ENCODE measurements around the gene MRS2. TPM values are rescaled to one million over a fixed set of nuclear protein-coding genes. Genes with fewer than 3 reads are reported as not detected.
"Not testable (repeated sequence)": the region's sequence is repeated elsewhere in the genome, so short reads cannot be mapped to it uniquely, and the experiment has no call there.

The MRS2 gene
- total RNA-seq, 1 experiment from 2014 or later, result 23.0 TPM

DNA sequence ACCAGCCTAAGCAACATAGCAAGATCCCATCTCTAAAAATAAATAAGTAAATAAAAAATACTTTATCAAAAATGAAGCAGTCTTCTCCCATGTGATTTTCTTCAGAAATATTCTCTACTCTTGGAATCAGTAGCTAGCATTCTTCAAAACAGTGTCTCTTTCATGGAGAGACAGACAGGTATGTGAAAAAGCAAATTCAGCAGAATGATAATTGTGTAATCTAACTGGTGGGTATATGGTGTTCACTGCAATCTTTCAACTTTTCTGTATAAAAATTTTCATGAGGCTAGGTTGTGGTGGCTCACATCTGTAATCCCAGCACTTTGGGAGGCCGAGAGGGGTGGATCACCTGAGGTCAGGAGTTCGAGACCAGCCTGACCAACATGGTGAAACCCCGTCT lies 7.9 kb downstream of the MRS2 start:
- ChIA-PET POLR2A (no interaction called here), CTCF (interaction anchor here (0.7 kb wide), 1 partner anchor 134 kb away, joined by 4 read pairs; no protein-coding TSS in a partner anchor)
- Mint-ChIP-seq H3K36me3 (ENCODE audit: insufficient read depth, unreplicated experiment) (peaks cover 60% of the 10 kb centered on the region), H3K27ac (ENCODE audit: low read depth, unreplicated experiment) (no peak overlapping the region), H3K27me3 (ENCODE audit: insufficient read depth, unreplicated experiment) (no peaks in the 10 kb centered on the region), H3K9me3 (ENCODE audit: unreplicated experiment) (no peaks in the 10 kb centered on the region), H3K4me3 (ENCODE audit: unreplicated experiment) (no peak overlapping the region), H3K4me1 (ENCODE audit: insufficient read depth, unreplicated experiment) (no peaks in the 10 kb centered on the region)
- intact Hi-C loops (cut with micrococcal nuclease), result no loop called here
- no peak for DNase-seq (ENCODE audit: unreplicated experiment)
- TF ChIP-seq CTCF (IDR thresholded peaks at IDR 0.05; ENCODE audit: unreplicated experiment), result no peak
- no TSS peak for BruUV-seq (replicated peaks)

GRCh38 chr6:24412294-24412693 lies 9.6 kb downstream of the MRS2 start:
- H3K27me3 Mint-ChIP-seq (ENCODE audit: insufficient read depth, unreplicated experiment), result no peaks in the 10 kb centered on the region
- CTCF ChIA-PET, result interaction anchor here (0.6 to 0.7 kb wide), 2 partner anchors 23 to 297 kb away, joined by 3 to 5 read pairs; no protein-coding TSS in a partner anchor
- H3K9me3 Mint-ChIP-seq (ENCODE audit: unreplicated experiment), result no peaks in the 10 kb centered on the region
- peaks cover 61% of the 10 kb centered on the region for H3K36me3 Mint-ChIP-seq (ENCODE audit: insufficient read depth, unreplicated experiment)
- no TSS peak for BruUV-seq (replicated peaks)
- no peak overlapping the region for H3K27ac Mint-ChIP-seq (ENCODE audit: low read depth, unreplicated experiment)
- H3K4me3 Mint-ChIP-seq (ENCODE audit: unreplicated experiment), result no peak overlapping the region
- H3K4me1 Mint-ChIP-seq (ENCODE audit: insufficient read depth, unreplicated experiment), result no peaks in the 10 kb centered on the region
- DNase-seq (ENCODE audit: unreplicated experiment), result no peak
- intact Hi-C loops (cut with micrococcal nuclease), result no loop called here
- TF ChIP-seq CTCF (IDR thresholded peaks at IDR 0.05; ENCODE audit: unreplicated experiment), result no peak
- POLR2A ChIA-PET, result interaction anchor here (0.7 kb wide), 1 partner anchor 82 kb away, joined by 4 read pairs; no protein-coding TSS in a partner anchor

DNA sequence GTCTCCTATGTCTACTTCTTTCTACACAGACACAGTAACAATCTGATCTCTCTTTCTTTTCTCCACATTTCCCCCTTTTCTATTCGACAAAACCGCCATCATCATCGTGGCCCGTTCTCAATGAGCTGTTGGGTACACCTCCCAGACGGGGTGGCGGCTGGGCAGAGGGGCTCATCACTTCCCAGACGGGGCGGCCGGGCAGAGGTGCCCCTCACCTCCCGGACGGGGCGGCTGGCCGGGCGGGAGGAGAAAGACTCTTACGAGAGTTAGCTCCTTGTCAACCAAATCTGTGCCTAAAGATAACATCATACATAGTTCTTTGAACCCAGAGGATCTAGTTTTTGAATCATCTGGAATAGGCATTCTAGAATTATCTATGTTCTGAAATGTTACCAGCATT lies 11.8 kb downstream of the MRS2 start:
- H3K4me1 Mint-ChIP-seq (ENCODE audit: insufficient read depth, unreplicated experiment); H3K4me3 Mint-ChIP-seq (ENCODE audit: unreplicated experiment); H3K27ac Mint-ChIP-seq (ENCODE audit: low read depth, unreplicated experiment); DNase-seq (ENCODE audit: unreplicated experiment); BruUV-seq (replicated peaks); intact Hi-C loops (cut with micrococcal nuclease); POLR2A ChIA-PET; H3K27me3 Mint-ChIP-seq (ENCODE audit: insufficient read depth, unreplicated experiment); H3K9me3 Mint-ChIP-seq (ENCODE audit: unreplicated experiment): not testable (repeated sequence)
- CTCF ChIA-PET, result interaction anchor here (0.7 kb wide), 1 partner anchor 131 kb away, joined by 3 read pairs; no protein-coding TSS in a partner anchor
- H3K36me3 Mint-ChIP-seq (ENCODE audit: insufficient read depth, unreplicated experiment), result peaks cover 71% of the 10 kb centered on the region

GRCh38 chr6:24415753-24416152 lies 13.0 kb downstream of the MRS2 start:
- CTCF ChIA-PET, result interaction anchor here (0.6 kb wide), 1 partner anchor 667 kb away, joined by 4 read pairs; no protein-coding TSS in a partner anchor
- H3K36me3 Mint-ChIP-seq (ENCODE audit: insufficient read depth, unreplicated experiment), result peaks cover 74% of the 10 kb centered on the region
- BruUV-seq (replicated peaks), result no TSS peak
- no peak overlapping the region for H3K4me3 Mint-ChIP-seq (ENCODE audit: unreplicated experiment)
- POLR2A ChIA-PET, result no interaction called here
- no peaks in the 10 kb centered on the region for H3K27me3 Mint-ChIP-seq (ENCODE audit: insufficient read depth, unreplicated experiment)
- no peaks in the 10 kb centered on the region for H3K9me3 Mint-ChIP-seq (ENCODE audit: unreplicated experiment)
- intact Hi-C loops (cut with micrococcal nuclease), result no loop called here
- no peaks in the 10 kb centered on the region for H3K4me1 Mint-ChIP-seq (ENCODE audit: insufficient read depth, unreplicated experiment)
- no peak for TF ChIP-seq CTCF (IDR thresholded peaks at IDR 0.05; ENCODE audit: unreplicated experiment)
- H3K27ac Mint-ChIP-seq (ENCODE audit: low read depth, unreplicated experiment), result no peak overlapping the region
- DNase-seq (ENCODE audit: unreplicated experiment), result no peak

- Mint-ChIP-seq H3K4me1 (ENCODE audit: insufficient read depth, unreplicated experiment) (no peaks in the 10 kb centered on the region), H3K27me3 (ENCODE audit: insufficient read depth, unreplicated experiment) (no peaks in the 10 kb centered on the region), H3K4me3 (ENCODE audit: unreplicated experiment) (no peak overlapping the region), H3K36me3 (ENCODE audit: insufficient read depth, unreplicated experiment) (peaks cover 88% of the 10 kb centered on the region), H3K27ac (ENCODE audit: low read depth, unreplicated experiment) (no peak overlapping the region), H3K9me3 (ENCODE audit: unreplicated experiment) (no peaks in the 10 kb centered on the region)
- DNase-seq (ENCODE audit: unreplicated experiment), result no peak
- ChIA-PET POLR2A (no interaction called here), CTCF (interaction anchor here (1.0 kb wide), 1 partner anchor 11 kb away, joined by 3 read pairs; no protein-coding TSS in a partner anchor)
- no peak for TF ChIP-seq CTCF (IDR thresholded peaks at IDR 0.05; ENCODE audit: unreplicated experiment)
- BruUV-seq (replicated peaks), result no TSS peak
- intact Hi-C loops (cut with micrococcal nuclease), result no loop called here
Observed at GRCh38 chr6:24419526-24419925, 16.8 kb downstream of the MRS2 start.

All from MCF 10A (cell line).